ENCODE data around the gene BRINP1. TPM values are rescaled to one million over a fixed set of nuclear protein-coding genes. Genes with fewer than 3 reads are reported as not detected.

BRINP1 gene
- total RNA-seq, 1 donor from 2014 or later, result 0.79 TPM

DNA sequence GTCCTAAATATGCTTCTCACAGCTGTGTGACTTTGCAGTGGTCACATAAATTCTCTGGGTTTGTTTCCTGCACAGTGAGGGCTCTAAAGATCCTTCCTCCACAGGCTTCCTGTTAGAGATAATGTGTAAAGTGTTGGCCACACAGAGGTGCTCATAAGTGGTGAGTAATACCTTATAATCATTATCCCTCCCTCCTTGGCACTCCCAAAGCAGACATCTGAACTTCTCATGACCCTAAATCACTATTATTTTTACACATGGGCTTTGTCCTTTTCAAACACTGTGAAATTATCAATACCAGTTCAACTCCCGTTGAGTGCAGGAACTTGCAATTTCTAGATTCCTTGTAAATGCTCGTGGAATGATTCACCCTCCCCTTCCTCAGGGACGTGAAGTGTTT, 100.2 kb downstream of the BRINP1 start:
- no peaks in the 10 kb centered on the region for H3K36me3 Mint-ChIP-seq (ENCODE audit: insufficient read depth)
- H3K4me3 Mint-ChIP-seq (ENCODE audit: low read depth), result no peak overlapping the region
- H3K9me3 Mint-ChIP-seq (ENCODE audit: low read depth), result no peaks in the 10 kb centered on the region
- no peak for DNase-seq (ENCODE audit: low spot score, unreplicated experiment)
- H3K27me3 Mint-ChIP-seq, result peaks cover 3% of the 10 kb centered on the region
- TF ChIP-seq, protein P1, sequence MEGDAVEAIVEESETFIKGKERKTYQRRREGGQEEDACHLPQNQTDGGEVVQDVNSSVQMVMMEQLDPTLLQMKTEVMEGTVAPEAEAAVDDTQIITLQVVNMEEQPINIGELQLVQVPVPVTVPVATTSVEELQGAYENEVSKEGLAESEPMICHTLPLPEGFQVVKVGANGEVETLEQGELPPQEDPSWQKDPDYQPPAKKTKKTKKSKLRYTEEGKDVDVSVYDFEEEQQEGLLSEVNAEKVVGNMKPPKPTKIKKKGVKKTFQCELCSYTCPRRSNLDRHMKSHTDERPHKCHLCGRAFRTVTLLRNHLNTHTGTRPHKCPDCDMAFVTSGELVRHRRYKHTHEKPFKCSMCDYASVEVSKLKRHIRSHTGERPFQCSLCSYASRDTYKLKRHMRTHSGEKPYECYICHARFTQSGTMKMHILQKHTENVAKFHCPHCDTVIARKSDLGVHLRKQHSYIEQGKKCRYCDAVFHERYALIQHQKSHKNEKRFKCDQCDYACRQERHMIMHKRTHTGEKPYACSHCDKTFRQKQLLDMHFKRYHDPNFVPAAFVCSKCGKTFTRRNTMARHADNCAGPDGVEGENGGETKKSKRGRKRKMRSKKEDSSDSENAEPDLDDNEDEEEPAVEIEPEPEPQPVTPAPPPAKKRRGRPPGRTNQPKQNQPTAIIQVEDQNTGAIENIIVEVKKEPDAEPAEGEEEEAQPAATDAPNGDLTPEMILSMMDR (IDR thresholded peaks at IDR 0.05; ENCODE audit: unreplicated experiment), result no peak
- H3K4me1 Mint-ChIP-seq (ENCODE audit: low read depth), result no peaks in the 10 kb centered on the region
- H3K27ac Mint-ChIP-seq, result no peak overlapping the region

DNA sequence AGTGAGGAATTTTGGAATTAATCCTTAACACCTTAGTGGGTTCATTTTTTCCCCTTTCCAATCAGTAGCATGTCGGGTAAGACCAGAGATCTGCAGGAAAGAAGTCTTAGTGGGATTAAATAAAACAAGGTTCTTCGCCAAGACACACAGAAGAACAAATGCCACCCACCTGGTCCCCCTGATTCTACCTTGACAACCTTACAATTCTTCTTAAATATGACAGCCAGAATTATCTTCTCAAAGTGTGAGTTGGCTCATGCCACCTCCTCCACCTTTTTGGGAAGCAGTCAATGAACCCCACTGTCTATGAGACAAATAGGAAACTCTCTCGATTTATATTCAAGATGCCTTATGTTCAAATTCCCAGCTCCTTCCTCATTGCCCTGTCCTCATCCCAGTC, 105.1 kb downstream of the BRINP1 start:
- no peaks in the 10 kb centered on the region for H3K27me3 Mint-ChIP-seq
- H3K36me3 Mint-ChIP-seq (ENCODE audit: insufficient read depth), result no peaks in the 10 kb centered on the region
- no peak overlapping the region for H3K27ac Mint-ChIP-seq
- TF ChIP-seq, protein P1 (IDR thresholded peaks at IDR 0.05; ENCODE audit: unreplicated experiment), result no peak
- DNase-seq (ENCODE audit: low spot score, unreplicated experiment), result no peak
- H3K4me3 Mint-ChIP-seq (ENCODE audit: low read depth), result no peak overlapping the region
- no peaks in the 10 kb centered on the region for H3K9me3 Mint-ChIP-seq (ENCODE audit: low read depth)
- no peaks in the 10 kb centered on the region for H3K4me1 Mint-ChIP-seq (ENCODE audit: low read depth)

DNA sequence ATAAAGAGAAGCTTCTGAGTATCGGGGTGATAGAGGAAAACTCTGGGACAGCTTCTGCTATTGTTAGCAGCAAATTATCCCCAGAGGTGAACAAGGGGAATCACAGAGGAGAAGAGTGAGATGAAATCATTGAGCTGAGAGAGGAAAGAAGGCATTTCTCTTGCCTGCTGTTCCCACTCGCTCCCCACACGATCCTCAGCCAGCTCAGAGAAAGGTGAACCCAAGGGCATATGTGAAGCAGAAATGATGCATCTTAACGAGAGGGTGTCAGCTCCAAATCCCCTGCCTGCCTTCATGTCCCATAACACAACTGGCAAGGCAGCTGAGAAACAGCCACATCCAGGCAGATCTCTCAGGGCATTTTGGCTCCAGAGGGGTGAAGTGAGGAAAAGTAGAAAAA, 111.6 kb downstream of the BRINP1 start:
- Mint-ChIP-seq H3K27me3 (peaks cover 2% of the 10 kb centered on the region), H3K27ac (no peak overlapping the region), H3K4me3 (ENCODE audit: low read depth) (no peak overlapping the region), H3K9me3 (ENCODE audit: low read depth) (no peaks in the 10 kb centered on the region), H3K4me1 (ENCODE audit: low read depth) (no peaks in the 10 kb centered on the region), H3K36me3 (ENCODE audit: insufficient read depth) (no peaks in the 10 kb centered on the region)
- DNase-seq (ENCODE audit: low spot score, unreplicated experiment), result no peak
- TF ChIP-seq, protein P1 (IDR thresholded peaks at IDR 0.05; ENCODE audit: unreplicated experiment), result no peak

DNA sequence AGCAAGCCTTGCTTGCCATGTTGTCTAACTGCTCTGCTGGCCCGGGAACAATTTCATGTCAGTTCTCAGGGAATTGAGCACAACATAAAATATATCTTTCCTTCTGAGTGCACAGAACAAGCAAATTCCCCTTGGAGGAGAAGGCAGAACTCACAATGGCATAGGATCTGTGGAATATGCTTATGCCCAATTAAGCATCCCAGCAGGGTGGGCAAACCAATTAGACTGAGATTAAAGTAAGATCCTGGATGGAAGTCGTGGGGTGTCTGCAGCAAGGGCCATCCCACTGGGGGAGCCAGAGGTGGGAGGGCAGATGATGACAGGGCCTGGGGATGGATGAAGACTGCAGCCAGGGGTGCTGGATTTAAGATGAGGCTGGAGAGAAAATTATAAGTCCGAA, 114.1 kb downstream of the BRINP1 start:
- Mint-ChIP-seq H3K36me3 (ENCODE audit: insufficient read depth) (no peaks in the 10 kb centered on the region), H3K9me3 (ENCODE audit: low read depth) (no peaks in the 10 kb centered on the region), H3K4me3 (ENCODE audit: low read depth) (no peak overlapping the region), H3K27ac (no peak overlapping the region), H3K27me3 (peaks cover 7% of the 10 kb centered on the region), H3K4me1 (ENCODE audit: low read depth) (no peaks in the 10 kb centered on the region)
- DNase-seq (ENCODE audit: low spot score, unreplicated experiment), result no peak
- TF ChIP-seq, protein P1 (IDR thresholded peaks at IDR 0.05; ENCODE audit: unreplicated experiment), result no peak

DNA sequence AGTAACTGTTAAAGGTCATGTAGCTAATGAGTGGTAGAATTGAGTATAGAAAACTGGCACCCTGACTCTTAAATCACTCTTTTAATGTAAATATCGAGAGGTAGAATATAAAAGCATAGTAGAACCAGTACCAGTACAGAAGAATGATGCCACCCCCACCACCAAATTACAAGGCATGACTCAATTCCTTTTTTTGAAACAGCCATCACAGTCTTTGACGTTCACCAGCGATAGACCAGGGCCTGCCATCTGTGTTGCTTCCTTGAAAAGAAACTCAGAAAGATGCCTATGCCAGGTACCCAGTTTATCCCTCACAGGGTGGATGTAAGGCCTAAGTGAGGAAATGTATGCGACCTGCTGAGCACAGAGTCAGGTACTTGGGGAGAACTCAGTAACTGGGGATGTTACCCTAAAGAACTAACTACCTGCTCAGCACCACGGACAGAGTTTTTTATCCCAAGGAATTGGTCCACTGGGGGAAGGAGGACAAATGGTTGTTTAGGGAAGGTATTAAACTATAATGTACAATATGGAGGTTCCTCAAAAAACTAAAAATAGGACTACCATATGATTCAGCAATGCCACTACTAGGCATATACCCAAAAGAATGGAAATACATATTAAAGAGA, 116.5 kb downstream of the BRINP1 start:
- peaks cover 9% of the 10 kb centered on the region for H3K27me3 Mint-ChIP-seq
- H3K9me3 Mint-ChIP-seq (ENCODE audit: low read depth), result no peaks in the 10 kb centered on the region
- H3K4me1 Mint-ChIP-seq (ENCODE audit: low read depth), result no peaks in the 10 kb centered on the region
- DNase-seq (ENCODE audit: low spot score, unreplicated experiment), result no peak
- TF ChIP-seq, protein P1 (IDR thresholded peaks at IDR 0.05; ENCODE audit: unreplicated experiment), result no peak
- no peaks in the 10 kb centered on the region for H3K36me3 Mint-ChIP-seq (ENCODE audit: insufficient read depth)
- no peak overlapping the region for H3K27ac Mint-ChIP-seq
- no peak overlapping the region for H3K4me3 Mint-ChIP-seq (ENCODE audit: low read depth)

All from progenitor cell of endocrine pancreas (in vitro differentiated cells).